ENCODE measurements around the gene ACAP3.

Gene ACAP3

DNA sequence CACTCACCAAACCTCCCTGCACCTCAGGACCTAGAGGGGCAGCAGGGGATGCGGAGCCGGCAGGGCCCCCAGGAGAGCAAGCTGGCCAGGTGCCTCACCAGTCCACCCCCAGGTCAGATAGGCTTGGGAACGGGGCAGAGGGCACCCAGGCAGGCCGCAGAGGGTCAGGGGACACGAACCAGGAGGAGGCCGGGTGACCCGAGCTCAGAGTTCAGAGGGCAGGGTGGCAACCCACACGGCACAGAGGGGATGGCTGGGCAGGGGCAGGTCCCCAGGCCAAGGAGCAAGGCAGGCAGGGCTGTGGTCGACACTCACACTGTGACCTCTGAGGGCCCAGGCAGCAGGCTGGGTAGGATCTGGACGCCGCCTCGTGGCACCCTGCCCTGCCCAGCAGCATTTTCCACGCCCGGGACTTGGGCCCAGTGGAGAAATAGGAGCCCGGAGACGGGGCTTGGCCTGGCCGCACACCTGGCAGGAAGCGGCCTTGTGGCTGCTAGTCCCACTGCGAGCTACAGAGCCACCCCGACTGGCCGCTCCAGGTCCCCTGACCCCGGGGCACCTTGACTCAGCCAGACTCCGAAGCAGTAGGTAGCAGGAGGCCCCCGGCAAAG lies 36.2 kb upstream of the ACAP3 start:
- DNase-seq = no peak

DNA sequence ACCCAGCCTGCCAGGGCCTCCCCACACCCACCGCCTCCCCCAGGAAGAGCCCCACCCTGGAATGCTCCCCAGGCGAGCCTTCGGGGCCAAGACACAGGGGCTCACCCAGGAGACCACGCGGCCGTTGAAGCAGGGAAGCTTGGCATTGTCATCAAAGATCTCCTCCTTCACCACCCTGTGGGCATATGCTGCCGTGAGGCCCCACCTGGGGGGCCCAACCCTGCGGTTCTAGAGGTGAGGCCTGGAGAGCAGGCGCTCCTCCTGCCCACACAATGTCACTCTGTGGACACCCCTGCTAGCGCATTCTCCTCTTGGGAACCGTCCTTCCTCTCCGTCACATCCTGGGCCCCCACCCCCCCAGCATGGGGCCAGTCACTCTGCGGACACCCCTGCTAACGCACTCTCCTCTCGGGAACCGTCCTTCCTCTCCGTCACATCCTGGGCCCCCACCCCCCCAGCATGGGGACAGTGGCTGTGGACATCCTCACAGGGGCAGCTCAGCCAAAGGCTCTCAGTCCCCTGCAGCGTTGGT lies 34.9 kb upstream of the ACAP3 start:
- no peak for DNase-seq

DNA sequence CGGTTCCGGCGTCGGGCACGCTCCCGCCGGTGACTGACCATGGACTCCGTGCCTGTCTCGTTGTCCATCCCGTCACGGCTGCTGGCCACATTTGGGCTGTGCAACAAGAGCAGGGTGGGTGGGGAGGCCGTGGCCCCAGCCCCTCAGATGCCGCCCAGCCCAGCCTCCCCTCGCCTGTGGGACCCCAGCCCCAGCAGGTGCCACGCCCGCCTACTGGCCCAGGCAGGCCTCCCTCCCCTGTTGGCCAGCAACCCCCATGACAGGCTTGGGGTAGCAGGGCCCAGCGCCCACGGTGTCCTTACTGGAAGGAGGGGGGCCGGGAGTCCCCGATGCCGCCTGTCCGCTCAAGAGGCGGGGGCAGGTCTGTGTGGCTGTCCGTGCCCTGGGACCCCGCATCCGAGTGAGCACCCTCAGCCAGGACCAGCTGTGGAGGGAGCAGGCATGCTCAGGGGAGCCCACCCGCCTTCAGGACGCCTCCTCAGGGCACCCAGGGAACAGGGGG lies 34.4 kb upstream of the ACAP3 start:
- no peak for DNase-seq

DNA sequence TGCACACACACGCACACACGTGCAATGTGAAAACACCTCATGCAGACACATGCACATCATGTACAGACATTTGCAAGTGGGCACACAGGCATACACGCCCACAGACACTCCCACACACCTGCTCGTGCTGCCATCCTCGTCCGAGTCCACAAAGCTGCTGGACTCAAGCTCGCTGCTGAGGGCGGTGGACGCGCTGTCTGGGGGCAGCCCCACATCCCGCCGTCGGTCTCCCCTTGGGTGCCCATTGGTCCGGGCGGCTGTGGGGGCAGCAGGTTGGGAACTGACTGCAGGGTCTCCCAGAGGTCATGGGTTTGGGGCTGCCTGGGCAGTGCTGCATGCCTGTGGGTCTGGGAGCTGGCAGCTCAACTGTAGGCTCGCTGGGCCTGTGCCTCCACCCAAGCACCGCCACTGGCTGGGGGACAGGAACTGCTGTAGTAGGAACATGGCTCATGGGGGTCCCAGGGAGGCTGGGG lies 33.9 kb upstream of the ACAP3 start:
- no peak for DNase-seq

DNA sequence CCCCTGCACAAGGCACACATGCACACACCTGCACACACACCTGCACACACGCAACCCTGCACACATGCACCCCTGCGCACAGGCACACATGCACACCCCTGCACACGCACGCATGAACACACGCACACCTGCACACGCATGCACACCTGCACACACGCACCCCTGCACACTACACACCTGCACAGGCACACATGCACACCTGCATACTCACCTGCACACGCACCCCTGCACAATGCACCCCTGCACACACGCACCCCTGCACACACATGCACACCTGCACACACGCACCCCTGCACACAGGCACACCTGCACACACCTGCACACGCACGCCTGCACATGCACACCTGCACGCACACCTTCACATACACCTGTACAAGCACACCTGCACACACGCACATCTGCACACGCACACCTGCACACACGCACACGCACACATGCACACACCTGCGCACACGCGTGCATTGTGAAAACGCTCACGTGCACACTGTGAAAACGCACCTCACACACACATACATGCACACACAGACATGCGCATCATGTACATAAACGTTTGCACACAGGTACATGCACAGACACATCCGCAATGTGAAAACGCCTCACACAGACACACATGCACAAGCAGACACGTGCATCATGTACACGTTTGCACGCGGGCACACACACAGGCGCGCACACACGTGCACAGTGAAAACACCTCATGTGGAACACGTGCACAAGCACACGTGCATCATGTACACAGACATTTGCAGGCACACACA lies 33.2 kb upstream of the ACAP3 start:
- DNase-seq = no peak

DNA sequence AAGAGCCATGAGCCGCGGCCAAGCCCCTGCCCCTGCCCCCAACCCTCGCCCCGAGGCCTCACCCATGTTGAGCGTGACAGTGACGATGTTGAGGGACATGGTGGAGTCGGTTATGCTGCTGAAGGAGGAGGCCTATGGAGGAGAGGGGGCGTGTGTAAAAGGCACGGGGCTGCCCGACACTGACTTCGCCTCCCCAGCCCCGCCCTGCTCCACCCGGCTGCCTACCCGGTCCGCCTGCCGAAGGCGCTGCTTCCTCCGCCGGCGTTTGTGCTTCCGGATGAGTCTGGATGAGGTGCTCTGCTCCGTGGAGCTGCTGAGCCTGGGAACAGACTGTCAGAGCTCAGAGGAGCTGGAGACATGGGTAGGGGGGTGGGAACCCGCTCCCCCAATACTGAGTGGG lies 32.5 kb upstream of the ACAP3 start:
- DNase-seq = no peak

DNA sequence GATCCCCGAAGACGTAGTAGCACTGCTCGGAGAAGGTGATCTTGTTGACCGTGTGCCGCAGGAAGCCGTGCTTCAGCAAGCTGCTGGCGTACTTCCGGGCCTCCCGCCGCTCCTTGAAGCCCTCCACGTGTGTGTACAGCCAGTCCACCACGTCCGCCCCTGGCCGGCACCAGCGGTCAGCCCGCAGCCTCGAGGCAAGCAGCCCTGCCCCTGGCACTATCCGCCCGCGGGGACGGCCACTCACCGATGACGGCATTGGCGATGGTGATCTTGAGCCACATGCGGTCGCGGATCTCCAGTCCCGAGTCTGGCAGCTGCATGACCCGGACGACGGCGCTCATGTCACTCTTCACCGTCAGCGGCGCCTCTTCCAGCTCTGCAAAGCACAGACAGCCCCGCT lies 30.5 kb upstream of the ACAP3 start:
- DNase-seq = no peak

DNA sequence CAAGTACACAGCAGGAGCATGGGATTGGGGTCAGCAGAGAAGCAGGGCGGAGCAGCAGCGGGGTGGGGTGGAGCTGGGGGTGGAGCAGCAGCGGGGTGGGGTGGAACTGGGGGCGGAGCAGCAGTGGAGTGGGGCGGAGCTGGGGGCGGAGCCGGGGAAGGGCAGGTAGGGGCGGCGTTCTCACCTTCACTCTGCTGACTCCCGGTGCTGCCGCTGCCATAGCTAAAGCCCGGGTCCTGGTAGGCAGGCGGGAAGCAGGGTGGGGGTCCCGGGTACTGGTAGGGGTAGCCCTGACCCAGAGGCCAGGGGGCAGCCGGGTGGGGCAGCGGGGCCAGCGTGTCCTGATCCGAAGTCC lies 30.0 kb upstream of the ACAP3 start:
- no peak for DNase-seq

DNA sequence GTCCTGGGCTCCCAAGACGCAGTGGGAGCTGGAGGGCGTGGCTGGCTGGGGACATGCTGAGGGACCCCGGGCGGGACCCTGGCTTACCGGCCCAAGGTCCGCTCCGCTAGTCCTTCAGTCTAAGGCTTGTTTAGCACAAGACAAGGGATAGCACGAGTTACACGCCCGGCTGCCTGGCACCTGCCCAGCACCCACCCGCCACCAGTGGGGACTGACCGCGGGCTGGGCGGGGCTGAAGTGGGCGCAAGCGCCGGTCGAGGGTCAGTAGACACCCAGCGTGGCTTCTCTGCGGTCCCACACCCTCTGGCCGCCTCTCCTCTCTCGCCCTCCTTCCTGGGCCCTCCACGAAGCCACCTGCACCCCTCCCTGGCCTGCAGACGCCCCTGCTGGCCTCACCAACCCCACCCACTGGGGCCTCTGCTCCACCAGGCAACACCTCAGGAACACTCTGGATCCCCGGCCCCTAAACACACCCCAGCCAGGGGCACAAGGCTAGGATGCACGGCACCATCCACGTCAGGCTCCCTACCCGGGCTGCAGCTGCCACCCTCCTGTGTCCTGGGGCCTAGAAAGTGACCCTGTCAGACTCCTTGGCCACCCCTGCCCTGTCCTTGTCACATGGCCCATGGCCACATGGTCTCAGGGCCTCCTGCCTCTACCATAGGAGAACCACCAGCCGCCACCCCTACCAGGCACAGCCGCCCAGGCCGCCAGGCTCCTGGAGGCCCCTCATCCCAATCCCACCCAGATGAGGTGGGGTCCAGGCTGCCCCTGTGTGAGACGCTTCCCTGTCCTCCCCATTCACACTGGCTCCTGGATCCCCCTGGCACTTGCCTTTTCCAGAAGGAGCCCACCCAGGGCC lies 29.4 kb upstream of the ACAP3 start:
- no peak for DNase-seq

DNA sequence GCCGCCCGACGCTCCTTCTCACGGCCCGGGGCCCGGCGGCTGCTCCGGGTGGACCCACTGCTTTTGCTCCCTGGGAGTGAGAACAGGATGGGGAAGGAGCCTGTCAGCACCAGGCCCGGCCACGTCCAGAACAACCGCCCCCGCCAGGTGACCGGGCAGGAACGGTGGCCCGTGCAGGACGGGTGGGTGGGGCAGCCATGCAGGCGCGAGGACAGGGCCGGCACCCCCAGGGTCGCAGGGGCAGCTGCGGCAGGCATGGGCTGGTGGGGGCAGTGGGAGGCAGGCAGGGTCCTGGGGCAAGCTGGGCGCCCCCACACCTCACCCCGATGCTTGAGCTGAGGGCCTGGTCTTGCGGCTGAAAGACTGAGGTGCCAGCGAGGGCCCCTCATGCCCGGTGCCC lies 28.7 kb upstream of the ACAP3 start:
- no peak for DNase-seq

DNA sequence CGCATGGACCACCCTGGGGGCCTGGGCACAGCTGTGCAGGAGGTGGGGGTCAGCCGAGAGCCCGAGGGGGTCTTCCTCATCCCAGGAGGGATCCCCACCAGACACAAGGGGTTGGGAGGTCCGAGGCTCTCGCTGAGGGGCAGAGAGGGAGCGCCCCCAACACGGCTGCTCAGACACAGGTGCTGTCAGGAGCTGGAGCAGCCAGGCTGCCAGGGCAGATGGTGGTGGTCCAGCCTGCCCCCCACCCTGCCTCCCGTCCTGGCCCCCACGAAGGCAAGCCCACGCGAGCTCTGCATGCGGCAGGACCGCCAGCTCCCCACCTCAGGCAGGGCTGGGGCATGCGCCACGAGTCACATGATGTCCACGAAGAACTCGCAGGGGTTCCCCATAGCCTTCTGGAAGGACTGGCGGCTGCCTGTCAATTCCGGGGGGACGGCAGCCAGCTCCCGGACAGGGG lies 28.1 kb upstream of the ACAP3 start:
- no peak for DNase-seq

DNA sequence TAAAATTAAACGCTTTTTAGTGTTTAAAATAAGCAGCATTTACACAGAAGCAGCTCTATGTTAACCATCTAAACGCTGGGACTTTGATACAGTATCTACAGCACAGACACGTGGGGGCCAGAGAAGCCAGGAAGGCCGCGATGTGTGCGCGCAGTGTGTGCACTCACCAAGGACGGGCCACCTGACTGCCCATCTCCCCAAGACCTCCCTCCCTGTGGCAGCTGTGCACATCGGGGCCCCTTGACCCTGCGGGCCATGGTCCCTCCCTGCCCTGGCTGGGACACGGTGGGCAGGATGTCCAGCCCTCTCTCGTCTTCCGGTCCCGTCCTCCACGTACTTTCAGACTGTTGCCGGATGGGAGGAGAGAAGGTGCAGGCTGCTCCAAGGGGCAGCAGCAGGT lies 27.6 kb upstream of the ACAP3 start:
- DNase-seq = no peak

DNA sequence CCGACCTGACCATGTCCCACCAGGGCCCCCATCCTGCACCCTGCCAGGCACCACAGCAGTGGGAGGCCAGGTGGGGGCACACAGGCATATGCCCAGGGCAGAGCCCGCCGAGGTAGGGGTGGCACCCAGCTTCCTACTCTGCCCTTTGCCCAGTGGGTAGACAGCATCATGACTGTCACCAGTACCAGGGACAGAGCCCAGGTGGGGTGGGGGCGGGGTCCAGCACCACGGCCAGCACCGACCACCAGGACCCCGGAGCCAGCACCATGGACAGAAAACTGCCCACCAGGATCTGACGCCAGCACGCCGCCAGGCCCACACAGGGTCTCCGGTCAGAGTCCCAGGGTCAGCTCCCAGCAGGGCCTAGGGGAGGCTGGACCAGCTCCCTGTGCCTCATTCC lies 27.1 kb upstream of the ACAP3 start:
- no peak for DNase-seq

DNA sequence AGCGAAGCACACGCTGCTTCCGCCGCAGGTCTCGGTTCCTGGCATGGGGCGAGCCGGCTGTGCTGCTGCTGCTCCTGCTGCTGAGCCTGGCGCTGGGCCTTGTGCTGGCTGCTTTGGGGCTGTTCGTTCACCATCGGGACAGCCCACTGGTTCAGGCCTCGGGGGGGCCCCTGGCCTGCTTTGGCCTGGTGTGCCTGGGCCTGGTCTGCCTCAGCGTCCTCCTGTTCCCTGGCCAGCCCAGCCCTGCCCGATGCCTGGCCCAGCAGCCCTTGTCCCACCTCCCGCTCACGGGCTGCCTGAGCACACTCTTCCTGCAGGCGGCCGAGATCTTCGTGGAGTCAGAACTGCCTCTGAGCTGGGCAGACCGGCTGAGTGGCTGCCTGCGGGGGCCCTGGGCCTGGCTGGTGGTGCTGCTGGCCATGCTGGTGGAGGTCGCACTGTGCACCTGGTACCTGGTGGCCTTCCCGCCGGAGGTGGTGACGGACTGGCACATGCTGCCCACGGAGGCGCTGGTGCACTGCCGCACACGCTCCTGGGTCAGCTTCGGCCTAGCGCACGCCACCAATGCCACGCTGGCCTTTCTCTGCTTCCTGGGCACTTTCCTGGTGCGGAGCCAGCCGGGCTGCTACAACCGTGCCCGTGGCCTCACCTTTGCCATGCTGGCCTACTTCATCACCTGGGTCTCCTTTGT lies 26.0 kb upstream of the ACAP3 start:
- no peak for DNase-seq

DNA sequence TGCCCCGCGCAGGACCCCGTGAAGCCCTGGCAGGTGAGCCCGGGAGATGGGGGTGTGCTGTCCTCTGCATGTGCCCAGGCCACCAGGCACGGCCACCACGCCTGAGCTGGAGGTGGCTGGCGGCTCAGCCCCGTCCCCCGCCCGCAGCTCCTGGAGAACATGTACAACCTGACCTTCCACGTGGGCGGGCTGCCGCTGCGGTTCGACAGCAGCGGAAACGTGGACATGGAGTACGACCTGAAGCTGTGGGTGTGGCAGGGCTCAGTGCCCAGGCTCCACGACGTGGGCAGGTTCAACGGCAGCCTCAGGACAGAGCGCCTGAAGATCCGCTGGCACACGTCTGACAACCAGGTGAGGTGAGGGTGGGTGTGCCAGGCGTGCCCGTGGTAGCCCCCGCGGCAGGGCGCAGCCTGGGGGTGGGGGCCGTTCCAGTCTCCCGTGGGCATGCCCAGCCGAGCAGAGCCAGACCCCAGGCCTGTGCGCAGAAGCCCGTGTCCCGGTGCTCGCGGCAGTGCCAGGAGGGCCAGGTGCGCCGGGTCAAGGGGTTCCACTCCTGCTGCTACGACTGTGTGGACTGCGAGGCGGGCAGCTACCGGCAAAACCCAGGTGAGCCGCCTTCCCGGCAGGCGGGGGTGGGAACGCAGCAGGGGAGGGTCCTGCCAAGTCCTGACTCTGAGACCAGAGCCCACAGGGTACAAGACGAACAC lies 25.2 kb upstream of the ACAP3 start:
- DNase-seq = no peak

DNA sequence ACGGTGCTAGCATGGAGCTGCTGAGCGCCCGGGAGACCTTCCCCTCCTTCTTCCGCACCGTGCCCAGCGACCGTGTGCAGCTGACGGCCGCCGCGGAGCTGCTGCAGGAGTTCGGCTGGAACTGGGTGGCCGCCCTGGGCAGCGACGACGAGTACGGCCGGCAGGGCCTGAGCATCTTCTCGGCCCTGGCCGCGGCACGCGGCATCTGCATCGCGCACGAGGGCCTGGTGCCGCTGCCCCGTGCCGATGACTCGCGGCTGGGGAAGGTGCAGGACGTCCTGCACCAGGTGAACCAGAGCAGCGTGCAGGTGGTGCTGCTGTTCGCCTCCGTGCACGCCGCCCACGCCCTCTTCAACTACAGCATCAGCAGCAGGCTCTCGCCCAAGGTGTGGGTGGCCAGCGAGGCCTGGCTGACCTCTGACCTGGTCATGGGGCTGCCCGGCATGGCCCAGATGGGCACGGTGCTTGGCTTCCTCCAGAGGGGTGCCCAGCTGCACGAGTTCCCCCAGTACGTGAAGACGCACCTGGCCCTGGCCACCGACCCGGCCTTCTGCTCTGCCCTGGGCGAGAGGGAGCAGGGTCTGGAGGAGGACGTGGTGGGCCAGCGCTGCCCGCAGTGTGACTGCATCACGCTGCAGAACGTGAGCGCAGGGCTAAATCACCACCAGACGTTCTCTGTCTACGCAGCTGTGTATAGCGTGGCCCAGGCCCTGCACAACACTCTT lies 24.5 kb upstream of the ACAP3 start:
- no peak for DNase-seq

DNA sequence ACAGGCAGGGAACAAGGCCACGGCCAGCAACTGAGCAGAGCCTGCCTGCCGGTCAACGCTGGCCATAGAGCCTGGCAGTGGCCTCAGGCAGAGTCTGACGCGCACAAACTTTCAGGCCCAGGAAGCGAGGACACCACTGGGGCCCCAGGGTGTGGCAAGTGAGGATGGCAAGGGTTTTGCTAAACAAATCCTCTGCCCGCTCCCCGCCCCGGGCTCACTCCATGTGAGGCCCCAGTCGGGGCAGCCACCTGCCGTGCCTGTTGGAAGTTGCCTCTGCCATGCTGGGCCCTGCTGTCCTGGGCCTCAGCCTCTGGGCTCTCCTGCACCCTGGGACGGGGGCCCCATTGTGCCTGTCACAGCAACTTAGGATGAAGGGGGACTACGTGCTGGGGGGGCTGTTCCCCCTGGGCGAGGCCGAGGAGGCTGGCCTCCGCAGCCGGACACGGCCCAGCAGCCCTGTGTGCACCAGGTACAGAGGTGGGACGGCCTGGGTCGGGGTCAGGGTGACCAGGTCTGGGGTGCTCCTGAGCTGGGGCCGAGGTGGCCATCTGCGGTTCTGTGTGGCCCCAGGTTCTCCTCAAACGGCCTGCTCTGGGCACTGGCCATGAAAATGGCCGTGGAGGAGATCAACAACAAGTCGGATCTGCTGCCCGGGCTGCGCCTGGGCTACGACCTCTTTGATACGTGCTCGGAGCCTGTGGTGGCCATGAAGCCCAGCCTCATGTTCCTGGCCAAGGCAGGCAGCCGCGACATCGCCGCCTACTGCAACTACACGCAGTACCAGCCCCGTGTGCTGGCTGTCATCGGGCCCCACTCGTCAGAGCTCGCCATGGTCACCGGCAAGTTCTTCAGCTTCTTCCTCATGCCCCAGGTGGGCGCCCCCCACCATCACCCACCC lies 23.6 kb upstream of the ACAP3 start, which contains the start of gene TAS1R3:
Gene TAS1R3, plus strand, starts transcription at position 213 of the 898 bp plus-strand sequence. Its CDS starts 66 bp downstream, at position 279.
- DNase-seq = peak; percentile 27

DNA sequence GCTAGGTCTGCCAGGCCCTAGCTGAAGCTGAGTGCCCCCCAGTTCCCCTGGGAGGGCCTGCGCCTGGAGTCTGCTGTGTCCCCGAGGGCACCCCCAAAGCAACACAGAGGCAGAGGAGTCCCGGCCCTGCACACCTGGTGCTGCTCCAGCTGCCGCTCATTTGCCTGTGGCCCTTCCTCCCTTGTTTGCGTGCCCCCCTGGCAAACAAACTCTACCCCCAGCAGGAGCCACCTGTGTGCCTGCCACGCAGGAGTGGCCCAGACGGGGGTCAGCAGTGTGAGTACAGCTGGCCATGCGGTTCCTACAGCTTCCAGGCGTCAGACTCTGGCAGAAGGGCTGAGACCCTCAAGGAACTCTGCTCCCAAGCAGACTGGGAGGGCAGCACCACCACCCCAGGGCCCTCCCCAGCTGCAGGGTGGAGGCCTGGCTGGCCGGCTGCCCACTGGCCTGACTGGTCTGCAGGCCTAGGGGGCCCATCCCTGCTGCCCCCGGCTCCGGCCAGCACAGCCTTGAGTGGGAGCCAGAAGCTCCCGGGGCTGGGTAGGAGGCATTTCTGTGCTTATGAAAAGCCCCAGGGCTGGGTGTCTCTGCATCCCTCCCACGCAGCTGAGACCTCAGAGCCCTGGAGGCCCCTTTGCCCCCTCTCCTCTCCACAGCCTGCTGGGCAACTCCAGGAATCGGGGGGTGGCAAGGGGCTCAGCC lies 22.8 kb upstream of the ACAP3 start:
- no peak for DNase-seq

Data from eye (tissue), 1 donor.